Hematopoietic multipotent progenitor cell treated with erythropoietin and hydrocortisone succinate and interleukin-3 and kit ligand, for 15 days (in vitro differentiated cells): ENCODE results near the gene CNDP2.
"Not testable (repeated sequence)": the region's sequence is repeated elsewhere in the genome, so short reads cannot be mapped to it uniquely, and the experiment has no call there.

Experiments
- DNase-seq: peaks from one replicate; pipeline ENCODE4 v3.0.0-alpha.2; 2015; ENCODE audit warnings: low spot score

The CNDP2 gene

DNA sequence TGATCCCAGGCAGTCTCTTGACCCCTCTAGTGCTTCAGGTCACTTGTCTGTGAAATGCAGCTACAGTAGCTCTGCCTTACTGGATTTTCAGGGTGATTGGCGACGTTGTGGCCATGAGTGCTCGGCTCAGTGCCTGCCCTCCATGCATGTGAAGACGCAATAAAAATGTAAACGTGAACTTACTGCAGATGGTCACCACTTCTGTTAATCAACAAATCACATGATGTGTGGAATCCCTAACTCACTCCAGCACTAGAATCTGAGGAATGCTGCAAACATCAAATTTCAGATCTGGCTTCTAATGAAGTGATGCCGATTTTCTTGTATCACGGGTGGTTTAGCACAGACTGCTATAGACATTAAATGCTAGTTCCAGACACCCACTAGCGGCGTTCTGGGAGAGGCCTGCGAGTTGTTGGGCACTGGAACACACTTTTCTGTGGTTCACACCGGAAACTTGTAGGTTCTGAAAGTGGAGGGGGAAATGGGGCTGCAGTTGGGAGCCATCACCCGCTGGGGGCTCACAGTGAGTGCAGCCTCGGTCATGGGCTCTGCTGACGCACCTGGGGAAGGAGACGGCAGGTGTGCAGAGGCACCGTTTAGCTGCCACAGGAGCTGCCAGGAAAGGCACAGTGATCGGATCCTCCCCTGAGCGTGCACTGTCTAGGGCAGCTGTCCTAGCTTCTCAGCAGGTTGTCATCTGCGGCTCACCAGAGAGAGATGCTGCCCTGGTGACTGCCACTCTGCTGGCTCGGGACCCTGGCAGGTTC lies 44.7 kb downstream of the CNDP2 start:
- DNase-seq = no peak

DNA sequence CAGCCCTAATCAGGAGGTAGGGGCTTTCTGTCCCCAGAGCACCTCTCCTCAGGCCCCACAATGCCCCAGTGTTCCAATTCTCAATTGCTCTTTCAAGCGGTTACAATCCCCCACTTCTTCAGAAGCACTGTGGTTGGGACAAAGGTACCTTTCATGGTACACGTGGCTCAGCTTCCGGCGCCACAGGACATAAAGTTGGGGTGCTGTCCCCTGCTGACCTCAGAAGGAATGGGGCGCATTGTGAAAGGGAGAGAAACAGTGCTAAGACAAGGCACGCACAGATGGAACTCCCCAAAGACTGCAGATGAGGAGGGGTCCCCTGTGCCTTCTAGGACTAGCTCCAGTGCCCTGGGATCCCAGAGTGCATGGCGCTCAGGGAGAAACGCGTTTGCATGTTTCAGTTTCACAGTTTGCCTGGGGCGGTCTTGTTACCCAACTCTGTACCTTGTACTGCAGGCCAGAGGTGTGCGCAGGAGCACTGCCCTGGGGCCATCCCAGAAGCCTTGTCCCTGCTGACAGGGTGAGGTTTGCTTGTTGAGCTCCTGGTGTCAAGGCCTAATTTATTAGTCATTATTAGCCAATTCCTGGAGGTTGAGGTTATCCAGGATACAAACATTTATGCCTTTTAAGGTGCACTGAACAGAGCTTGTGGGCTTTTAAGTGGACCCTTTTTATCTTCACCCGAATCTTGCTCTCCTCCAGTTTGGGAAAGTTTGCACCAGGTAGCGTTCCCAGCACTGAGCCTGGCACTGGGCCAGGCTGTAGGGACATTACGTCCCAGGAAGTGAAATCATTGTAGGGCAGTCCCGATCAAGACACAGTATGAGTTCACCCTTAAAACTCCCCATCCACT lies 45.8 kb downstream of the CNDP2 start:
- DNase-seq = no peak

DNA sequence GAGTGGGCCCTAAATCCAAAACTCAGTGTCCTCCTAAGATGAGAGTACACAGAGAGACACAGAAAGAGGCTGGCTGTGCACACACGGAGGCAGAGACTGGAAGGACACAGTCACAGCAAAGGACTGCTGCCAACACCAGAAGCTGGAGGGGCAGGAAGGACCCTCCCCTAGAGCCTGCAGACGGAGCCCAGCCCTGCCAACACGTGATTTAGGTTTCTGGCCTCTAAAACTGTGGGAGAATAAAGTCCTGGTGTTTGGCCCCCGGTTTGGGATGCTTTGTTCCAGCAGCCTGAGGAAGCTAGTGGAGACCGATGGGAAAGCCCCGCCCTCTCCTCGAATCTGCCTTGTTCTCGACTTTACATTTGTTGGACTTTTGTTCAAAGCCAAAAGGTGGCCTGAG lies 48.7 kb downstream of the CNDP2 start:
- DNase-seq = no peak

DNA sequence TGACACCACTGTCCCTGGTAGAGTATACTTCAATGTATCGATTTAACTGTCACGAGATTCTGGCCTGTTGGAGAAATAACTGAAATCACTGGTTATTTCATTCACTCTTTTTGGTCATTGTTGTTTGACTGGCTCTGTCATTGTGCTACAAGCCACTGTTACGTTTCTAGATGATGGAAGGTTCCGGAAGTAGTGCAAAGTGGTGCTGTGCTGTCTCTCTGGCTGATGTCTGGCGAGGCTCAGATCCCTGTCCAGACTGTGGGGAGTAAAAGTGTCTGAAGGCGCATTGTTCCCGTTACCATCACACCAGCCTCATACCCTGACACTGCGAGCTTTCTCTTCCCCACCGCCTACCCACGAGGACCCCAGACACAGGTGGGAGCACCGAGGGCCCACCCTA lies 49.8 kb downstream of the CNDP2 start:
- DNase-seq = no peak

DNA sequence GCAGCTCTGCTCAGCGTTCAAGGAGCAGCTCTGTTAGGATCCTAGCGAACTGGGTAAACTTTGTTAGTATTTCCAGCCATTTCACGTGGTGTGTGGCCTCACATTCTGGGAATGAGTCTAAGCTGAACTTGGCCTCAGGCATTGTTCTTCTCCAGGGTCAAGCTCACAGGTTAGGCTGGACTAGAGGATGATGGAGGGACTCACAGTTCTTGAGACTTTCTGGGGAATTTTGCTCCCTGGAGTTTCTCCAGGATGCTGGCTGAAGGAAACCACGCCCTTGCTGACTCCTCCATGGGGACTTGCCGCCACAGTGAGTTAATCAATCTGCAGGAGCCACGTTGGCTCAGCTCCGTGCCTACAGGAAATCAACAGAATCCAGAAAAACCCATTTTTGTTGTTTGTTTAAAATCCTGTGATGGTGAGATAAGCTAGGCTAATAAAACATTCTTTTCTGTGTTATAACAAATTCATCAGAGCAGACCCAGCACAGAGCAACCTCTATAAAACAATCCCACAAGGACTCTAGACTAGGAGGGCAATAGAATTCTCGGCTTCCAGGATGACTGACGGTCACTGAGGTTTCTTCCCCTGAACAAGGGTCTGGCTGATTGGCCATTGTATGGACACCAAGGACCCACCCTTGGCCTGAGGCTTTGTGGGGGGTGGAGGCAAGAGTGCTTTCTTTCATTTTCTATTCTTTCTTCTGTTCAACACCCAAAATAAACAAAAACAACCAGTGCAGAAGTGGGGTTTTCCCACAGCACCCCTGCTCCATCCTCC lies 50.8 kb downstream of the CNDP2 start:
- DNase-seq = no peak

DNA sequence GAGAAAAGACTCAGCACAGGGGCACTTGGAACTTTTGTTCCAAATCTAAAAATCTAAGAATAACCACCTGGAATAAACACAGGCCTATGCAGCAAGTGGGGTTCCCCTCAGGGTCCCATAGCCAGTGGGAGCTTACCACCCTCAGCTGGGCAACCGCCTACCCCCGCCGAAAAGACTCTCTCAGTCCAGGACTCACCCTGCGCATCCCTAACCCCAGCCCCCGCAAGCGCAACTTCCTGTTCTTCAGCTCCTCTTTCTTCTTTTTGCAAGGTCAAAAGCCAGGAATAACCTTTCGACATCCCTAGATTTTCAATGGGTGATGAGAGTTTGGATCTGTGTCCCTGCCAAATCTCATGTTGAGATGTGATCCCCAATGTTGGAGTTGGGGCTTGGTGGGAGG lies 51.7 kb downstream of the CNDP2 start:
- no peak for DNase-seq

DNA sequence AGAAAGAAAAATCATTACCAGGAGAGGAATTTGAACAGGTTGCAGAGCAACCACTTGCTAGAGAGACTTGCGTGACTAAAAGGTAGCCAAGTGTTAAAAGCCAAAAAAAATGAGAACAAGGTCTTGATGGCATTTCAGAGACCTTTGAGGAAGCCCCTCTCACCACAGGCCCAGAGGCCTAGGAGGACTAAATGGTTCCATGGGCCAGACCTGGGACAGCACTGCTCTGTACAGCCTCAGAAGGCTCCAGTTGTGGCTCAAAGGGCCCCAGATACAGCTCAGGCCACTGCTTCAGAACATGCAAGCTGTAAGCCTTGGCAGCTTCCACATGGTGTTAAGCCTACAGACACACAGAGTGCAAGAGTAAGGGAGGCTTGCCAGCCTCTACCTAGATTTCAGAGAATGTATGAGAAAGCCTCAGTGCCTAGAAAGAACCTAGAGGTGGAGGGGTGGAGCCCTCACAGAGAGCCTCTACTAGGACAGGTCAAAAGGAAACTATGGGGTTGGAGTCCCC lies 53.5 kb downstream of the CNDP2 start:
- no peak for DNase-seq

DNA sequence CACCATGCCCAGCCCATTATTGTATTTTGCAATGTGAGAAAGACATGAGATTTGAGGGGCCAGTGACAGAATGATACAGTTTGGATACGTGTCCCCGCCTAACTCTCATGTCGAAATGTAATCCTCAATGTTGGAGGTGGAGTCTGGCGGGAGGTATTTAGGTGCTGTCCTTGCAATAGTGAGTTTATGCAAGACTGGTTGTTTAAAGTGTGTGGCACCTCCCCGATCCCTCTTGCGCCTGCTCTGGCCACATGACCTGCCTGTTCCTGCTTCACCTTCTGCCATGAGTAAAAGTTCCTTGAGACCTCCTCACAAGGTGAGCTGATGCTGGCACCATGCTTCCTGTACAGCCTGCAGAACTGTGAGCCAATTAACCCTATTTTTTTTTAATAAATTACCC lies 54.7 kb downstream of the CNDP2 start:
- no peak for DNase-seq

DNA sequence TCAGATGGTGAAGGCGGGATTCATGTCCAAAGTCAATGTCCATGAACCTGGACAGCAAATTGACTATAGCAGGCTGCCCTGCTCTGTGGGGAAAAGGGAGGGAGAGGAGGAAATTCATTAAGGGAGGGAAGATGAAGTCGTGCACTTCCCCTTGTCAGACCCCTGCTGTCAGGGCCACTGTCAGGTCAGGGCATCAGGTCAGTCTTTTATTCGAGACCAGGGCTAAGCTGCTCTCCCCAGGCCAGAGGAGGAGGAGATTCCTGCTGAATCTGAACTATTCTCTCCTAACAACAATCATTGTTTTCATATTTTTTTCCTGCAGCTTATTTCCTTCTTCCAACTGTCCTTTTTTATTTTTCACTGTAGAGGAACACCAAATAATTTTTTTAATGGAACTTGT lies 55.3 kb downstream of the CNDP2 start:
- DNase-seq = no peak

DNA sequence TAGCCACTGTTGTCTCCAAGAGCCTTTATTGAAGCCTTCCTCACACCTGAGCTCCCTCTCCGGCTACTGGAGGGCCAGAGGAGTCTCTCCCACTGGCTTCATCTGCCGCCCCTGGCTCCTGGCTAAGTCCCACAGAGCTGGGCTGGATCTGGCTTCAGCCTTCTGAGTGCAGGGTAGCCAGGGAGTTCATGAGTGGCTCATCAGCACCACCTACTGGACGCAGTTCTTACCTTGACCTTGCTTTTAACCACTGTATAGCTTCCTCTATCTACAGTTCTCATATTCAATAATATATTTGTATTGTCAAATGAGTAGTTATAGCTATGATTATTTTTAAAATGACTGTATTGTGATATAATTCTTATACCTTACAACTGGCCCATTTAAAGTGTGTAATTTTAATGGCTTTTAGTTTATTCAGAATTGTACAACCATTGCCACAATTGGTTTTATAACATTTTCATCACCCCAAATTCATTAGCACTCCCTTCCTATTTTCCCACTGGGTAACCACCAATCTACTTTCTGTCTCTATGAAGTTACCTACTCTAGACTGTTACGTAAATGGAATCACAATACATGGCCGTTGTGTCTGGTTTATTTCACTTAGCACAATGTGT lies 55.9 kb downstream of the CNDP2 start:
- peak; percentile 79 for DNase-seq

DNA sequence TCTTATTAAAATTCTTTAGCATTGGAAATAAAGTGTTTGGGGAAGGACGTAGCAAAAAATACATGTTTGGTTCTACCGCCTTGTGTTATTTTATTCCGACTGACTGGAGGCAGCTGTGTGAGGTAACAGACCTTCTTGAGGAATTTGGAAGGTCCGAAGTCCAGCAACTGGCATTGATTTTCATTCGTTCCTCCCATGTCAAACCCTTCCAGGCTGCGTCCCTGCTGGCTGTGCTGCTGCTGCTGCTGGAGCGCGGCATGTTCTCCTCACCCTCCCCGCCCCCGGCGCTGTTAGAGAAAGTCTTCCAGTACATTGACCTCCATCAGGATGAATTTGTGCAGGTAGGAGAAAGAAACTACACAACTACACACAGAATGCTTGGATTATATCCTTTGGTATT lies 60.0 kb downstream of the CNDP2 start:
- no peak for DNase-seq

DNA sequence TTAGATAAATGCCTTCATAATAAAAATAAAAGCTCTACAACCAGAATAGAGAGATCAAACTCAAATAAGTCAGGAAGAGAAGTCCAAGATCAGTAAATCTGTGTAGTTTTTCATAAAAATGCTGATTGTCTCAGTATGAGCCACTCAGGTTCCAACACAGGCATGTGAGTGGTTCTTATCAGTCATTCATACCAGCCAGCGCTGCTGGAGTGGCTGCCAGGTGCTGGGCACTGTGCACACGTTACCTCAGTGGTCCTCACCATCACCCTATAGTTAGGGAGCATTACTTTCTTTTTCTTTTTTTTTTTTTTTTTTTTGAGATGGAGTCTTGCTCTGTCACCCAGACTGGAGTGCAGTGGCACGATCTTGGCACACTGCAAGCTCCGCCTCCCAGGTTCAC lies 61.9 kb downstream of the CNDP2 start:
- no peak for DNase-seq

DNA sequence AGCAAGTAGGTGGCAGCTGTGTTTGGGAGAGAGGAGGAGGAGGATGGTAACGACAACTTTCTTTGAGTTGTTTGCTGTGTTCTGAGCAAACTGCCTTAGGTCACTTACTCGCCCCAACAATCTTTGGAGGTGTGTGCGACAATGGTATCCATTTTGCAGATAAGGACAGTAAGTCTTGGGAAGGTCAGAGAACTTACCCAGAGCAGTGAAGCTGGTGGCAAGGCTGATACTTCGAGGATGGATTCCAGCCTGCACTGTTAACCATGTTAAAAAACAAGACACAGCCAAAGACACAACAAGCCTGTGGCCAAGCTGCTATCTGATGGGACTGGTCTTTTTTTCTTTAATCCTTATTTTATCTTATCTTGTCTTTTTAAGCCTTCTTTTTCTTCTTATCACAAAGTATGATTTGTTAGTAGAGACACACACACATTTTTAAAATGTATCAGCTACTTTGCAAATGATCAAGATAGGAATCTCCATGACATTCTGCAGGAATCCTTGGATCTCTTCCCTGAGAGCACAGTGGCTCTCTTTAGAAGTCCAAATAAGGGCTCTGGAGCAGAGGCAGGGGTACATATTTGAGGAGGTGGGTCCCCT lies 66.1 kb downstream of the CNDP2 start:
- no peak for DNase-seq

DNA sequence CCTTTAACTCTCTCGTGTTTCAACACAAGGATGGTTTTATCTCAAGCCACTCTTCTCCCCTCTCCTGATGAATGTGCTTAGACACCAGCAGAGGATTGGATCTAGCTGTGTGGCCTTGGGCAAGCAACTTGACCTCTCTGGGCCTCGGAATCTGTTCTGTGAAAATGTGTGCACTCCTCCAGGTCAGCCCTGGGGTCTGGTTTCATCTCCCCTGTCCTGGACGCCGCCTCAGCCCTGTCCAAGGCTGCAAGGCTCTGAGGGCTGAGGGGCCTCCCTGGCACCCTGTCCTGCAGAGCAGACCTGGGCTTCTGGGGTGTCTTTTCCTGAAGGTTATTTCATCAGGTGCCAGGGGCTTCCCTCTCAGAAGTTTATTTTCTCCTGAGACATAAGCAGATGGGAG lies 66.6 kb downstream of the CNDP2 start:
- DNase-seq = no peak

DNA sequence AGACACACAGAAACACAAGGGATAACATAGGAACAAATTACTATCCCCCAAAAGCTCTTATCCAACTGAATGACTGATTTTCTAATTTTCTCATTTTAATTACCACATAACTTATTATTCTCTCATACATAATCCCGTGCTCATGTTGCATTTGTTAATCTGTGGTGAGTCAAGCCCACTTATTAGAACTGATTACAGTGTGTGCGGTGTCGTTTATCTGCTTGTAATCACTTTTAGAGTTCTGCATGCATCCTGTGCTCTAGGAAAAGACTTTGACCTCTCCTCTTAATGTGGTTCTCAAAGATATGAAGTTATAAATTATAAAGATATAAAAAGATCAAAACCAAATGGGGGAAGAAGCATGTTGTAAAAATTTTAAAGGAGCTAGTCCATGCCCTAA lies 67.8 kb downstream of the CNDP2 start:
- DNase-seq = no peak

DNA sequence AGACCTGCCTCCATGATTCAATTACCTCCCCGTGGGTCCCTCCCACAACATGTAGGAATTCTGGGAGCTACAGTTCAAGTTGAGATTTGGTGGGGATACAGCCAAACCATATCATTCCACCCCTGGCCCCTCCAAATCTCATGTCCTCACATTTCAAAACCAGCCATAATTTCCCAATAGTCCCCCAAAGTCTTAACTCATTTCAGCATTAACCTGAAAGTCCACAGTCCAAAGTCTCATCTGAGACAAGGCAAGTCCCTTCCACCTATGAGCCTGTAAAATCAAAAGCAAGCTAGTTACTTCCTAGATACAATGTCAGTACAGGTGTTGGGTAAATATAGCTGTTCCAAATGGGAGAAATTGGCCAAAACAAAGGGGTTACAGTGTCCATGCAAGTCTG lies 69.0 kb downstream of the CNDP2 start:
- DNase-seq = not testable (repeated sequence)

DNA sequence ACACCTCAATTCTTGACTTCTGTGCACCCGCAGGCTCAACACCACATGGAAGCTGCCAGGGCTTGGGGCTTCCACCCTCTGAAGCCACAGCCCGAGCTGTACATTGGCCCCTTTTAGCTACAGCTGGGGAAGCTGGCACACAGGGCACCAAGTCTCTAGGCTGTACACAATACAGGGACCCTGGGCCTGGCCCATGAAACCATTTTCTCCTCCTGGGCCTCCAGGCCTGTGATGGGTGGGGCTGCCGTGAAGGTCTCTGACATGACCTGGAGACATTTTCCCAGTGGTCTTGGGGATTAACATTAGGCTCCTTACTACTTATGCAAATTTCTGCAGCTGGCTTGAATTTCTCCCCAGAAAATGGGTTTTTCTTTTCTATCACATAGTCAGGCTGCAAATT lies 69.8 kb downstream of the CNDP2 start:
- not testable (repeated sequence) for DNase-seq

DNA sequence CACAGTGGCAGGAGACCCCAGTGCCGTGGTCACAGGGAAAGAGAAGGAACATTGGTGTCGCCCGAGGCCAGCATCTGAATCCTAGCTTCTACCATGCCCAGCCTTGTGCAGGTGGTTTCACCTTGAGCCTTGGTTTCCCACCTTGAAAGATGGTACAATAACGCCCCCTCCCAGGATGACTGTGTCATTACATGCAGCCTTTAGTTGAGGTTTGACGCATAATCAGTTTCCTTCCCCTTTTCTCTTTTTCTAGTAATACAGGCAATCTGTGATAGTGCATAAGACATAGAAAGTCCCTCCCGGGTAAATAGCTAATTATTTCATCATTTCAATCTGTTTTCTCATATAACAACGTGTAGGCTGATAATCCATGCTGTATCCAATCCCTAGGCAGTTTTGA lies 71.7 kb downstream of the CNDP2 start:
- no peak for DNase-seq

DNA sequence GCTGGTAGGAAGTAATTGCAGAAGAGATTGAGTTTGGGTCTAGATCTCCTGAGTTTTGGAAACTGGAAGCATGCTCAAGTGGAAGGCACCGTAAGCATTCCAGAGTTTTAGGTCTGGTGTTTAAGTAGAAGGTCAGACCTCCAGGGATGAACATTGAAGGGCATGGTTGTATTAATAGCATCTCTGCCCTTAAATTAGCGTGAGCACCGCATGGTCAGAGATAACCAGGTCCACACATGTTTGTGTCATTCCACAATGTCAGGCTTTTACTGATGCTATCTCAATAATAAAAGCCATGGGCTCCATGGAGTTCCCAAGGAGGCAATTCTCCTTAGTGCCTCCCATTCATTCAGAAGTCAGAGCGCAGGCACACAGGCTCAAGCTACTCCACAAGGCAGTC lies 73.2 kb downstream of the CNDP2 start:
- DNase-seq = no peak

DNA sequence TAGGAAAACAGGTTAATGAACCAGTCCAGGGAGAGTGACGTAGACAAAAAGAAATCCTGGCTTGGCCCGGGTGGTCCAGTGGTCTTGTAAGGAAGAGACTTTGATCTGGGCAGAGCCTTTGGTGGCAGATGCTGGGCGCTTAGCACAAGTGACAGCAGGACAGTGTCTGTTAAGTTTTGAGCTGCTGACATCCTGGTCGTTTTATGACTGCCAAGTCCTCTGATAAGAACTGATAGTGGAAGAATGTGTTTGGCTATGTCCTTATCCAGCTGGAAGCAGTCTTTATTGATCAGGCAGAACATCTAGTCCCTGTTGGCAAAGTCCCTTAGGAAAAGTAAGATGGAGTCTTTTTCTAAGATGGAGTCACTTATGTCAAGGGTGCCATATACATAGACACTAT lies 74.1 kb downstream of the CNDP2 start:
- DNase-seq = no peak

DNA sequence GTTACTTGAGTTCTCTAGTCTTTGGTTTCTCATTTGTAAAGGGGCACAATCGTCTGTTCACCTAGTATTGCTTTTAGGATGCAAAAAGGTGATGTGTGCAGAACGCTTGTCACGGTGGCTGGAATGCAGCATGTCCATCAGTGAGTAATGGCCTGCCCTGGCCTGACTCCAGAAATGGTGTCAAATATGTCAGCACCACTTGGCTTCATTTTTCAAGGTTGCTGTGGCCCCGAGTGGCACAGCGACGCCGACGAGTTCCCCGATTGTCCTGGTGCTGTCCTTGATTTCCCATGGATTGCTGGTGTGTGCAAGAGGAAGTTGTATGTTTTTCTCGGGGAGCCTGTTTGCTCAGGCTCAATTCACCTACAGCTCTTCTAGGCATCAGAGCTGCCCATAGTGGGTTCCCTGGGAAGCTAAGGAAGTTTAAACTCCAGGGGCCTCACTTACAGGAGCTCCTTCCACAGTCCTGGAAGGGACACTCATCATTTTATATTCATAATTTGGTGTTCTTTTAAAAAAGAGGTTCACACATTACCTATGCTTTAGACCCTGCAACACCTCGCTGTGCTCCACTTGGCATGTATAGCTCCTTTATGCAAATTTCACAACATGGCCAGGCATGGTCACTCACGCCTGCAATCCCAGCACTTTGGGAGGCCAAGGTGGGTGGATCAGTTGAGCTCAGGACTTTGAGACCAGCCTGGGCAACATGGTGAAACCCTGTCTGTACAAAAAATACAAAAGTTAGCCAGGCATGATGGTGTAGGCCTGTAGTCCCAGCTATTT lies 75.9 kb downstream of the CNDP2 start:
- DNase-seq = no peak
